GM21825 (cell line): ENCODE results near the gene SFMBT1.
A peak's percentile ranks its signal among the peaks of the same experiment; 100 is the strongest.

Experiments used
- ATAC-seq: cut with Tn5 transposase; IDR thresholded peaks from one replicate; pipeline ENCODE4 v1.9.1; 2021; ENCODE audit warnings: mild to moderate bottlenecking, moderate library complexity; ENCODE audit not compliant: unreplicated experiment

The SFMBT1 gene

GRCh38 chr3:53003320-53003719, 42.6 kb downstream of the SFMBT1 start:
- ATAC-seq = no peak

- ATAC-seq = no peak
Observed at GRCh38 chr3:52998771-52999513, 46.9 kb downstream of the SFMBT1 start.

GRCh38 chr3:52990637-52991036, 55.2 kb downstream of the SFMBT1 start:
- no peak for ATAC-seq

GRCh38 chr3:52986938-52987337, 58.9 kb downstream of the SFMBT1 start:
- ATAC-seq = no peak

GRCh38 chr3:52986049-52986448, 59.8 kb downstream of the SFMBT1 start:
- no peak for ATAC-seq

- peak; percentile 21 for ATAC-seq
Observed at GRCh38 chr3:52983828-52984227, 62.0 kb downstream of the SFMBT1 start.

- ATAC-seq = peak; percentile 81
Observed at GRCh38 chr3:52983336-52983807, 62.5 kb downstream of the SFMBT1 start.

GRCh38 chr3:52982839-52983238, 63.0 kb downstream of the SFMBT1 start:
- peak; percentile 28 for ATAC-seq

GRCh38 chr3:52979190-52979983, 66.5 kb downstream of the SFMBT1 start:
- no peak for ATAC-seq

GRCh38 chr3:52978109-52978754, 67.6 kb downstream of the SFMBT1 start:
- ATAC-seq = no peak

GRCh38 chr3:52973806-52974205, 72.1 kb downstream of the SFMBT1 start:
- no peak for ATAC-seq

GRCh38 chr3:52971895-52972294, 74.0 kb downstream of the SFMBT1 start:
- no peak for ATAC-seq

- ATAC-seq = no peak
Observed at GRCh38 chr3:52967398-52967797, 78.5 kb downstream of the SFMBT1 start.

GRCh38 chr3:52962160-52962559, 83.7 kb downstream of the SFMBT1 start:
- no peak for ATAC-seq

GRCh38 chr3:52959773-52960172, 86.1 kb downstream of the SFMBT1 start:
- ATAC-seq = no peak

GRCh38 chr3:52939600-52939999, 106.3 kb downstream of the SFMBT1 start:
- ATAC-seq = no peak

GRCh38 chr3:52934630-52935530, 111.0 kb downstream of the SFMBT1 start:
- ATAC-seq = peak; percentile 68

- no peak for ATAC-seq
Observed at GRCh38 chr3:52931889-52932288, 114.0 kb downstream of the SFMBT1 start.

- no peak for ATAC-seq
Observed at GRCh38 chr3:52931328-52931727, 114.5 kb downstream of the SFMBT1 start.

- no peak for ATAC-seq
Observed at GRCh38 chr3:52930748-52931147, 115.1 kb downstream of the SFMBT1 start.

GRCh38 chr3:52926554-52926953, 119.3 kb downstream of the SFMBT1 start:
- no peak for ATAC-seq
